Kidney (tissue), 14 donors: ENCODE data around the gene CDK5RAP2. TPM values are rescaled to one million over a fixed set of nuclear protein-coding genes. Genes with fewer than 3 reads are reported as not detected.

Experiments
- DNase-seq, 5 donors: peaks; one replicate each; pipeline ENCODE4 v3.0.0-alpha.2; 2013 to 2020
- FAIRE-seq: peaks from 2 replicates; lab custom pipeline; 2012; peaks lifted over from hg19 to GRCh38; lab: Jason Lieb, UNC
- H3K27ac ChIP-seq, 2 donors: one replicate each; pipeline ENCODE4 v1.7.0; 2013; ENCODE audit warnings: low read depth in 2 of 2, low read length in 2 of 2, inconsistent platforms in 1 of 2
- H3K27me3 ChIP-seq: one replicate; pipeline ENCODE4 v1.7.1; 2013; ENCODE audit warnings: low read length, inconsistent platforms; ENCODE audit not compliant: control insufficient read depth, insufficient read depth
- H3K36me3 ChIP-seq, 3 donors: one replicate each; pipeline versions ENCODE4 v1.7.0 to v1.7.1; 2013; ENCODE audit warnings: low read length in 3 of 3, control low read depth in 1 of 3, inconsistent platforms in 1 of 3; ENCODE audit not compliant: insufficient read depth in 3 of 3, control insufficient read depth in 2 of 3
- H3K4me1 ChIP-seq, 3 donors: one replicate each; pipeline versions ENCODE4 v1.7.0 to v1.7.1; 2013; ENCODE audit warnings: low read length in 3 of 3, inconsistent platforms in 1 of 3, low read depth in 1 of 3; ENCODE audit not compliant: control insufficient read depth in 2 of 3, insufficient read depth in 2 of 3
- H3K4me3 ChIP-seq, 3 donors: one replicate each; pipeline versions ENCODE4 v1.7.0 to v1.8.1; 2013; ENCODE audit warnings: low read length in 3 of 3, control low read depth in 1 of 3, inconsistent platforms in 1 of 3
- H3K9ac ChIP-seq, 3 donors: one replicate each; pipeline versions ENCODE4 v1.7.0 to v1.7.1; 2013; ENCODE audit warnings: low read length in 3 of 3, control low read depth in 1 of 3, inconsistent platforms in 1 of 3
- H3K9me3 ChIP-seq, 3 donors: one replicate each; pipeline versions ENCODE4 v1.7.0 to v1.7.1; 2013; ENCODE audit warnings: low read length in 3 of 3, control low read depth in 1 of 3, inconsistent platforms in 1 of 3; ENCODE audit not compliant: control insufficient read depth in 2 of 3, insufficient read depth in 1 of 3
- intact Hi-C: fragments of 100-400 bp; cut with DNase I; formaldehyde crosslinking; loops from one replicate; pipeline ENCODE4 v1.11.1; 2022
- polyA plus RNA-seq: library from polyadenylated mRNA; stranded (reverse); fragments of 350-450 nt; fragmentation: Illumina TruSeq; extraction: RNeasy Lipid Tissue Mini Kit (QIAGEN cat#74804); gene quantifications from one replicate; pipeline ENCODE4 v1.2.3, GENCODE V29; 2014; ENCODE audit warnings: low read depth, low replicate concordance; ENCODE audit not compliant: insufficient read depth
- total RNA-seq: library from RNA; stranded (reverse); fragmentation: NEBNext Ultra II Directional; extraction: Animal tissue kit (Norgen Biotek cat#: 25700); gene quantifications from one replicate; pipeline ENCODE4 v1.2.1, GENCODE V29; 2021
- TF ChIP-seq, protein P1 (sequence below): IDR thresholded peaks from 3 replicates; pipeline ENCODE4 v1.5.1; 2012; ENCODE audit warnings: mild to moderate bottlenecking, moderate library complexity, borderline replicate concordance; ENCODE audit not compliant: insufficient read depth; ENCODE audit errors: extremely low read depth
- donor health status: control.
- donor health status: control.
- donor health status: control.
- donor health status: control.
- donor health status: control.
- donor health status: DM: yes; HTN: yes; CAD: no.
- donor health status: Normal renal cell carcinoma (clear cell type).

The CDK5RAP2 gene
- total and polyA plus RNA-seq, 2 donors from 2014 or later, result 20.9 to 35.3 TPM

DNA sequence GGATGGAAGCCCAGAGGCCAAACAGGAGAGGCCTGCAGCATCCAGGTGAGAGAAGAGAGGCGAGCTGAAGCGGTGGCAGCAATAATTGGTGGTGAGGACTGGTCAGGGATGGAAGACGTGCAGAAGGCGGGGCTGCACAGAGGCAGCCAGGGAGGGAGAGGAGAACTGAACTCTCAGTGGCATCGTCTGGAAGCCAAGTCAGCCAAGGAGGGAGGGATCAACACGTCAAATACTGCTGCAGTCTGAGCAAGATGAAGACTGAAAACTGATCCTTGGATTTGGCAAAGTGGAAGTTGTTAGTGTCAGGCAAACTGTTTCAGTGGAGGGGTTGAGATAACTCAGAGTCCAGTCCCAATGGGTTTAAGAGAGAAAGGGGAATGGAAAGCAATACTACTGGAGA lies 145.4 kb downstream of the CDK5RAP2 start:
- H3K9ac ChIP-seq, result no peak overlapping the region
- TF ChIP-seq, protein P1, sequence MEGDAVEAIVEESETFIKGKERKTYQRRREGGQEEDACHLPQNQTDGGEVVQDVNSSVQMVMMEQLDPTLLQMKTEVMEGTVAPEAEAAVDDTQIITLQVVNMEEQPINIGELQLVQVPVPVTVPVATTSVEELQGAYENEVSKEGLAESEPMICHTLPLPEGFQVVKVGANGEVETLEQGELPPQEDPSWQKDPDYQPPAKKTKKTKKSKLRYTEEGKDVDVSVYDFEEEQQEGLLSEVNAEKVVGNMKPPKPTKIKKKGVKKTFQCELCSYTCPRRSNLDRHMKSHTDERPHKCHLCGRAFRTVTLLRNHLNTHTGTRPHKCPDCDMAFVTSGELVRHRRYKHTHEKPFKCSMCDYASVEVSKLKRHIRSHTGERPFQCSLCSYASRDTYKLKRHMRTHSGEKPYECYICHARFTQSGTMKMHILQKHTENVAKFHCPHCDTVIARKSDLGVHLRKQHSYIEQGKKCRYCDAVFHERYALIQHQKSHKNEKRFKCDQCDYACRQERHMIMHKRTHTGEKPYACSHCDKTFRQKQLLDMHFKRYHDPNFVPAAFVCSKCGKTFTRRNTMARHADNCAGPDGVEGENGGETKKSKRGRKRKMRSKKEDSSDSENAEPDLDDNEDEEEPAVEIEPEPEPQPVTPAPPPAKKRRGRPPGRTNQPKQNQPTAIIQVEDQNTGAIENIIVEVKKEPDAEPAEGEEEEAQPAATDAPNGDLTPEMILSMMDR, result no peak
- no peaks in the 10 kb centered on the region for H3K9me3 ChIP-seq
- intact Hi-C loops, result no loop called here
- DNase-seq (peak in 1 of 5 donors; percentile 46), FAIRE-seq (no peak)
- H3K27ac ChIP-seq, result no peak overlapping the region
- no peak overlapping the region for H3K4me3 ChIP-seq
- H3K27me3 ChIP-seq, result no peaks in the 10 kb centered on the region
- H3K36me3 ChIP-seq, result peaks cover 8 to 15% (median 13%) of the 10 kb centered on the region in 3 donors
- H3K4me1 ChIP-seq, result no peaks in the 10 kb centered on the region

DNA sequence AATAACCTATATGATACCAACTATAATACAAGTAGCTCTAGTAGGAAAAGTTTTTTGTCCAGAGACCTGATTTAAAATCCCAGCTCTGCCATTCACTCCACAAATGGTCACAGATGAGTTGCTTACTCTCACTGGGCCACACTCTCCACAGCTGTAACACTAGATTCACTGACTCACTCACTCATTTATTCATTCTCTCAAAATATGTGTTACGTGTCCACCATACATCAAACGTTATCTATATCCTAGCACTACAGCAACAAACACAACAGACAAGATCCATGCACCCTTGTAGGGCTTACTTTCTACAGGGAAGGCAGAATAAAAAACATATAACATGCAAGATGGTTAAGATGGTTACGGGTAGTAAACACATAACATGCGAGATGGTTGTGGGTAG lies 146.3 kb downstream of the CDK5RAP2 start:
- H3K9me3 ChIP-seq, result no peaks in the 10 kb centered on the region
- no peaks in the 10 kb centered on the region for H3K4me1 ChIP-seq
- peaks cover 6 to 10% (median 8%) of the 10 kb centered on the region in 3 donors for H3K36me3 ChIP-seq
- no peak for DNase-seq
- H3K4me3 ChIP-seq, result no peak overlapping the region
- TF ChIP-seq, protein P1, result no peak
- FAIRE-seq, result no peak
- no peak overlapping the region for H3K9ac ChIP-seq
- no peaks in the 10 kb centered on the region for H3K27me3 ChIP-seq
- intact Hi-C loops, result no loop called here
- no peak overlapping the region for H3K27ac ChIP-seq

DNA sequence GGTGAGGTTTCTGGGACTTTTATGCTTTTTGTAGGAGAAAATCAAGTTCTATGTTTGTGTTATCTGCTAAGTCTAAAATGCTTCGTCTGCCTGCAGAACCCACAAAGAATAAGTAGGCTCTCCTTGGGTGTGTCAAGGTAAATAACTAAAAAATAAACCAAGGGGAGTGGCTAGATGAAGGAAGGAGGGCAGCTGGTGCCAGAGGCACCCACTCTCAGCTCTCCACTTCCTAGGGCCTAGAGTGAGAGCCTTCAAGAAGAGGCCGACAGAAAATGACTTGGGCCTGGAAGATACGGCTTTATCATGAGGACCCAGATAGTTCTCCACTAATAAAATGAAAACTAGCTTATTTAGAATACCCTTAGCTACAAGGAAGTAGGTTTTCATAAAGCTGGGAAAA lies 147.4 kb downstream of the CDK5RAP2 start:
- H3K9ac ChIP-seq, result no peak overlapping the region
- H3K27ac ChIP-seq, result no peak overlapping the region
- FAIRE-seq (no peak), DNase-seq (no peak)
- no peaks in the 10 kb centered on the region for H3K4me1 ChIP-seq
- no peaks in the 10 kb centered on the region for H3K27me3 ChIP-seq
- no peaks in the 10 kb centered on the region for H3K9me3 ChIP-seq
- TF ChIP-seq, protein P1, result no peak
- peaks cover 0 to 5% (median 4%) of the 10 kb centered on the region in 3 donors for H3K36me3 ChIP-seq
- H3K4me3 ChIP-seq, result no peak overlapping the region
- intact Hi-C loops, result no loop called here

DNA sequence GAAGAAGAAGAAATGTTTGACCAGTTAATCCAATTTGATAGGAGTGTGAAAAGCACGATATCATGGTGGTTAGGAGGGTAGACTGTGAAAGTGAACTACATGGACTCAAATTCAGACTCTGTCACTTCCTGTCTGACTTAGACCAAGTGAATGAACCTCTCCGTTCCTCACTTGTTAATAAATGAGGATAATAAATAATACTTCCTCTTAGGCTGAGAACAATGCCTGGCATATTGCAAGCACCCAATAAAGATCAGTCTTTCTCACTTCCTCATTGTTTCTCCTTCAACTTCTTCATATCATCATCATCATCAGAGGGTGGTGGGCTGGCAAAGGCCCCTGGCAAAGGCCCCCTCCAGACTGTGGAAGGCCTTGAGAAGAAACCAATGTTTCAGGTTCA lies 148.7 kb downstream of the CDK5RAP2 start:
- H3K27me3 ChIP-seq, result no peaks in the 10 kb centered on the region
- FAIRE-seq, result no peak
- H3K27ac ChIP-seq, result no peak overlapping the region
- no peak overlapping the region for H3K4me3 ChIP-seq
- DNase-seq, result no peak
- no peaks in the 10 kb centered on the region for H3K4me1 ChIP-seq
- intact Hi-C loops, result no loop called here
- H3K9me3 ChIP-seq, result no peaks in the 10 kb centered on the region
- TF ChIP-seq, protein P1, result no peak
- H3K9ac ChIP-seq, result no peak overlapping the region
- H3K36me3 ChIP-seq, result peaks cover 0 to 4% (median 0%) of the 10 kb centered on the region in 3 donors
